Right lobe of liver (tissue), 4 donors: ENCODE results near the gene LRP5.
A peak's percentile ranks its signal among the peaks of the same experiment; 100 is the strongest.

Experiments
- POLR2A ChIP-seq: fragments of 450-650 bp; IDR thresholded peaks from one replicate; pipeline ENCODE4 v1.6.1; 2017; ENCODE audit warnings: antibody characterized with exemption, mild to moderate bottlenecking
- TF ChIP-seq, protein P1 (sequence below), 4 donors: fragments of 200-600 bp in 3 of 4; fragments of 450-650 bp in 1 of 4; IDR thresholded peaks; one replicate each; pipeline versions ENCODE4 v1.5.1 to v1.8.0; 2016 to 2022; ENCODE audit warnings: antibody characterized with exemption in 4 of 4, mild to moderate bottlenecking in 2 of 4
- donor health status: DM: no; HTN: no; CAD: no.
- donor health status: DM: no; HTN: no; CAD: no.
- donor health status: DM: no; HTN: yes; CAD: no.

DNA sequence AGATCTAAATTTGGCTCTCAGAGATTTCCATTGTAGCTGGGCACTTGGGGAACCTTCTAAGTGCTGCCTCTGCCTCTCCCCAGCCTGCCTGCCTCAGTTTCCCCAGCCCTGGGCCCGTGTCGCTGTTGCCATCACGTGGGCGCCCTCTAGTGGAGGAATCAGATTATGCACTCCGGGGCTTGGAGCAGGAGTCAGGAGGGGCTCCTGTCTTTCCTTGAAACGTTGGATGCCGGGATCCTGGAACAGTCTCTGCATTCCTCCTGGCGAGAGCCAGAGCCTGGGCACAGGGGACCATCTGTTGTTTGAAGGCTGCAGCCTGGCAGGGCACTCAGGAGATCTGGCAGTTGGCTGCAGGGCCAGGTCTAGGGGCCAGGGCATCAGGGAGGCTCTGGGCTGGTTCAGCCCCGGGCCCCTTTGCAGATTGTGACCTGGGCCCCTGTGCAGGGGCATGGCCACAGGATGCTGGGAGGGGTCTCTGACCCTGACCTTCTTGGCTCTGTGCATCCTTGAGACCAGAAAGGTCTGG is 71.6 kb downstream of the LRP5 start:
- TF ChIP-seq, protein P1, sequence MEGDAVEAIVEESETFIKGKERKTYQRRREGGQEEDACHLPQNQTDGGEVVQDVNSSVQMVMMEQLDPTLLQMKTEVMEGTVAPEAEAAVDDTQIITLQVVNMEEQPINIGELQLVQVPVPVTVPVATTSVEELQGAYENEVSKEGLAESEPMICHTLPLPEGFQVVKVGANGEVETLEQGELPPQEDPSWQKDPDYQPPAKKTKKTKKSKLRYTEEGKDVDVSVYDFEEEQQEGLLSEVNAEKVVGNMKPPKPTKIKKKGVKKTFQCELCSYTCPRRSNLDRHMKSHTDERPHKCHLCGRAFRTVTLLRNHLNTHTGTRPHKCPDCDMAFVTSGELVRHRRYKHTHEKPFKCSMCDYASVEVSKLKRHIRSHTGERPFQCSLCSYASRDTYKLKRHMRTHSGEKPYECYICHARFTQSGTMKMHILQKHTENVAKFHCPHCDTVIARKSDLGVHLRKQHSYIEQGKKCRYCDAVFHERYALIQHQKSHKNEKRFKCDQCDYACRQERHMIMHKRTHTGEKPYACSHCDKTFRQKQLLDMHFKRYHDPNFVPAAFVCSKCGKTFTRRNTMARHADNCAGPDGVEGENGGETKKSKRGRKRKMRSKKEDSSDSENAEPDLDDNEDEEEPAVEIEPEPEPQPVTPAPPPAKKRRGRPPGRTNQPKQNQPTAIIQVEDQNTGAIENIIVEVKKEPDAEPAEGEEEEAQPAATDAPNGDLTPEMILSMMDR (IDR thresholded peaks at IDR 0.05): peak; percentile 85 to 95 (median 91)
- TF ChIP-seq POLR2A: no peak
